ENCODE results near the gene LARP6.

DNA sequence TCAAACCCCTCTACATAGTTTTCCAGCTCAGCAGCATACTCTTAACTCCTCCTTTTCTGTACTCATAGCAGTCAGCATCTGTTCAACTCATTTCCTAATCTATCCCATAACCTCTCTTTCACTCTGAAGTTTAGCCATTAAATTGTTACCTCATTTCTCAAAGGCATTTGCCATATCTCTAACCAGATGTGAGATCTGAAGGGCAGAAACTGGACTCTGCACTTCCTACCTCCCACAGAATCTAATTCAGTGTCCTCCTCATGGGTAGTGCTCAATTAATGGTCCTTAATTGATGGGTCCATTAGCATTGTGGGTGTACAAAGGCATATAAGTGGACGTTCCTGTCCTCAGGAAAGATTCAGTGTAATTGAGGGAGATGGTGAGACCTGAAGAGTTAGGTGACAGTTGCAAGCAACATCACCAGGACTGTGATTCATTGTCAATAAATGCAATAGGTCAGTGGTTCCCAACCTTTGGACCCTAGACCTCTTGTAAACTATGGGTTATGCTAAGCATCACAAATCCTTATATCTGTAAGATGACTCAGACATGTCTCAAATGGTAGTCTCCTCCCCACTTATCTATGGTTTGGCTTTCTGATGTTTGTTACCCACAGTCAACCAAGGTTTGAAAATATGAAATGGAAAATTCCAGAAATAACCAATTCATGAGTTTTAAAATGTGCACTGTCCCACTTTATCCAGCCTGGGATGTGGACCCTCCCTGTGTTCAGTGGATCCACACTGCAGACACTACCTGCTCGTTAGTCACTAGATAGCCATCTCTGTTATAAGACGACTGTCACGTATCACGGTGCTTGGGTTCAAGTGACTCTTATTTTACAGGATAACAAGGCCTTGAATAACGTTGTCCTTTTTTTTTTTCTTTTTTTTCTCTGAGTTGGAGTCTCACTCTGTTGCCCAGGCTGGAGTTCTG is 65.6 kb downstream of the LARP6 start:
- TF ChIP-seq, protein P1, sequence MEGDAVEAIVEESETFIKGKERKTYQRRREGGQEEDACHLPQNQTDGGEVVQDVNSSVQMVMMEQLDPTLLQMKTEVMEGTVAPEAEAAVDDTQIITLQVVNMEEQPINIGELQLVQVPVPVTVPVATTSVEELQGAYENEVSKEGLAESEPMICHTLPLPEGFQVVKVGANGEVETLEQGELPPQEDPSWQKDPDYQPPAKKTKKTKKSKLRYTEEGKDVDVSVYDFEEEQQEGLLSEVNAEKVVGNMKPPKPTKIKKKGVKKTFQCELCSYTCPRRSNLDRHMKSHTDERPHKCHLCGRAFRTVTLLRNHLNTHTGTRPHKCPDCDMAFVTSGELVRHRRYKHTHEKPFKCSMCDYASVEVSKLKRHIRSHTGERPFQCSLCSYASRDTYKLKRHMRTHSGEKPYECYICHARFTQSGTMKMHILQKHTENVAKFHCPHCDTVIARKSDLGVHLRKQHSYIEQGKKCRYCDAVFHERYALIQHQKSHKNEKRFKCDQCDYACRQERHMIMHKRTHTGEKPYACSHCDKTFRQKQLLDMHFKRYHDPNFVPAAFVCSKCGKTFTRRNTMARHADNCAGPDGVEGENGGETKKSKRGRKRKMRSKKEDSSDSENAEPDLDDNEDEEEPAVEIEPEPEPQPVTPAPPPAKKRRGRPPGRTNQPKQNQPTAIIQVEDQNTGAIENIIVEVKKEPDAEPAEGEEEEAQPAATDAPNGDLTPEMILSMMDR (IDR thresholded peaks at IDR 0.05 in 8 of 11, conservative IDR thresholded peaks at IDR 0.05 in 3 of 11), result no peak
- TF ChIP-seq POLR2AphosphoS5 (IDR thresholded peaks at IDR 0.05), result no peak

Data from spleen (tissue), 7 donors.